ENCODE results near the gene EXOC6B. TPM values are rescaled to one million over a fixed set of nuclear protein-coding genes. Genes with fewer than 3 reads are reported as not detected.

The EXOC6B gene
- total RNA-seq, 4 donors from 2014 or later, result 14.6 to 49.6 (median 19.3) TPM

- H3K36me3 ChIP-seq, result peaks cover 0 to 5% of the 10 kb centered on the region in 2 donors
- no peak for ATAC-seq
- no peaks in the 10 kb centered on the region for H3K9me3 ChIP-seq
- DNase-seq, result no peak
- intact Hi-C loops (cut with DNase I; ENCODE audit: low total_unique reads), result no loop called here
- TF ChIP-seq CTCF (IDR thresholded peaks at IDR 0.05 in 4 of 5, conservative IDR thresholded peaks at IDR 0.05 in 1 of 5) (no peak), POLR2A (IDR thresholded peaks at IDR 0.05) (no peak)
- in situ Hi-C loops (cut with MboI; ENCODE audit: low sequenced_read_pairs in 4 of 4), result no loop called here
- no peak overlapping the region for H3K27ac ChIP-seq
- no peak overlapping the region for H3K4me3 ChIP-seq
- no peaks in the 10 kb centered on the region for H3K27me3 ChIP-seq
- H3K4me1 ChIP-seq, result no peaks in the 10 kb centered on the region
Observed at GRCh38 chr2:72554381-72554780, 271.5 kb downstream of the EXOC6B start.

GRCh38 chr2:72548081-72548764 is 277.6 kb downstream of the EXOC6B start:
- Histone ChIP-seq H3K4me1 (no peaks in the 10 kb centered on the region), H3K4me3 (no peak overlapping the region), H3K9me3 (no peaks in the 10 kb centered on the region), H3K27me3 (no peaks in the 10 kb centered on the region), H3K27ac (peak overlapping the region in 1 of 4 donors; percentile 4), H3K36me3 (no peaks in the 10 kb centered on the region)
- no peak for TF ChIP-seq CTCF (IDR thresholded peaks at IDR 0.05 in 4 of 5, conservative IDR thresholded peaks at IDR 0.05 in 1 of 5)
- TF ChIP-seq POLR2A (IDR thresholded peaks at IDR 0.05), result no peak
- DNase-seq, result no peak
- ATAC-seq, result no peak
- intact Hi-C loops (cut with DNase I; ENCODE audit: low total_unique reads), result no loop called here
- in situ Hi-C loops (cut with MboI; ENCODE audit: low sequenced_read_pairs in 4 of 4), result no loop called here

GRCh38 chr2:72545790-72546189 is 280.0 kb downstream of the EXOC6B start:
- TF ChIP-seq POLR2A (IDR thresholded peaks at IDR 0.05) (no peak), CTCF (IDR thresholded peaks at IDR 0.05 in 4 of 5, conservative IDR thresholded peaks at IDR 0.05 in 1 of 5) (no peak)
- no peaks in the 10 kb centered on the region for H3K9me3 ChIP-seq
- no peaks in the 10 kb centered on the region for H3K36me3 ChIP-seq
- ATAC-seq (no peak), DNase-seq (no peak)
- no peaks in the 10 kb centered on the region for H3K27me3 ChIP-seq
- intact Hi-C loops (cut with DNase I; ENCODE audit: low total_unique reads) (no loop called here), in situ Hi-C loops (cut with MboI; ENCODE audit: low sequenced_read_pairs in 4 of 4) (no loop called here)
- H3K4me3 ChIP-seq, result no peak overlapping the region
- no peak overlapping the region for H3K27ac ChIP-seq
- no peaks in the 10 kb centered on the region for H3K4me1 ChIP-seq

GRCh38 chr2:72544554-72544953 is 281.3 kb downstream of the EXOC6B start:
- no peak overlapping the region for H3K4me3 ChIP-seq
- ATAC-seq (no peak), DNase-seq (no peak)
- H3K27ac ChIP-seq, result no peak overlapping the region
- intact Hi-C loops (cut with DNase I; ENCODE audit: low total_unique reads), result no loop called here
- no peaks in the 10 kb centered on the region for H3K36me3 ChIP-seq
- in situ Hi-C loops (cut with MboI; ENCODE audit: low sequenced_read_pairs in 4 of 4), result no loop called here
- no peaks in the 10 kb centered on the region for H3K4me1 ChIP-seq
- TF ChIP-seq POLR2A (IDR thresholded peaks at IDR 0.05) (no peak), CTCF (IDR thresholded peaks at IDR 0.05 in 4 of 5, conservative IDR thresholded peaks at IDR 0.05 in 1 of 5) (no peak)
- no peaks in the 10 kb centered on the region for H3K27me3 ChIP-seq
- no peaks in the 10 kb centered on the region for H3K9me3 ChIP-seq

All from gastrocnemius medialis (tissue), 4 donors.